Fibroblast of skin of abdomen (primary cell): ENCODE data around the gene PARP15.
"Not testable (repeated sequence)": the region's sequence is repeated elsewhere in the genome, so short reads cannot be mapped to it uniquely, and the experiment has no call there.

Experiments
- DNase-seq: peaks from one replicate; pipeline ENCODE4 v3.0.0-alpha.2; 2013

The PARP15 gene

GRCh38 chr3:122668930-122669730 lies 91.7 kb downstream of the PARP15 start:
- peak; percentile 81 for DNase-seq

DNA sequence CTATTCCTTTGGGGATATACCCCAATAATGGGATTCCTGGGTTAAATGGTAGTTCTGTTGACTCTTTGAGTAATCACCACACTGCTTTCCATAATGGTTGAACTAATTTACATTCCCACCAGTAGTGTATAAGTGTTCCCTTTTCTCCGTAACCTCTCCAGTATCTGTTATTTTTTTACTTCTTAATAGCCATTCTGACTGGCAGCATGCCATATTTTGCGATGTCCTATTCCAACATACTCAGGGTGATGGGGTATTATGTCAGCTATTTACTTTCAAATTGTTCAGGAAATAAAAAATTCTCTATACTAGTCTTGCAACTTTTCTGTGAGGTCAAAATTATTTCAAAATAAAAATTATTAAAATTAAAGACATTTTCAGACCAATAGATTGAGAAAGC lies 94.1 kb downstream of the PARP15 start:
- DNase-seq: no peak

DNA sequence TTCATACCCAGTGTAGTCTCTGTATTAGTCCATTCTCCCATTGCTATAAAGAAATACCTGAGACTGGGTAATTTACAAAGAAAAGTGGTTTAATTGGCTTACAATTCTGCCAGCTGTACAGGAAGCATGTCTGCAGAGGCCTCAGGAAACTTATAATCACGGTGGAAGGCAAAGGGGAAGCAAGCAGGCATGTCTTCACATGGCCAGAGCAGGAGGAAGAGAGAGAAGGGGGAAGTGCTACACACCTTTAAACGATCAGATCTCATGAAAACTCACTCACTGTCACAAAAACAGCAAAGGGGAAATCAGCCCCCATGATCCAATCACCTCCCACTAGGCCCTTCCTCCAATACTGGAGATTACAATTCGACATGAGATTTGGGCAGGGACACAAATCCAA lies 96.9 kb downstream of the PARP15 start:
- DNase-seq: no peak

- DNase-seq: peak; percentile 26
Observed at GRCh38 chr3:122676759-122677158, 99.3 kb downstream of the PARP15 start.

GRCh38 chr3:122677216-122677615 lies 99.8 kb downstream of the PARP15 start:
- no peak for DNase-seq

GRCh38 chr3:122678506-122678905 lies 101.1 kb downstream of the PARP15 start:
- no peak for DNase-seq

DNA sequence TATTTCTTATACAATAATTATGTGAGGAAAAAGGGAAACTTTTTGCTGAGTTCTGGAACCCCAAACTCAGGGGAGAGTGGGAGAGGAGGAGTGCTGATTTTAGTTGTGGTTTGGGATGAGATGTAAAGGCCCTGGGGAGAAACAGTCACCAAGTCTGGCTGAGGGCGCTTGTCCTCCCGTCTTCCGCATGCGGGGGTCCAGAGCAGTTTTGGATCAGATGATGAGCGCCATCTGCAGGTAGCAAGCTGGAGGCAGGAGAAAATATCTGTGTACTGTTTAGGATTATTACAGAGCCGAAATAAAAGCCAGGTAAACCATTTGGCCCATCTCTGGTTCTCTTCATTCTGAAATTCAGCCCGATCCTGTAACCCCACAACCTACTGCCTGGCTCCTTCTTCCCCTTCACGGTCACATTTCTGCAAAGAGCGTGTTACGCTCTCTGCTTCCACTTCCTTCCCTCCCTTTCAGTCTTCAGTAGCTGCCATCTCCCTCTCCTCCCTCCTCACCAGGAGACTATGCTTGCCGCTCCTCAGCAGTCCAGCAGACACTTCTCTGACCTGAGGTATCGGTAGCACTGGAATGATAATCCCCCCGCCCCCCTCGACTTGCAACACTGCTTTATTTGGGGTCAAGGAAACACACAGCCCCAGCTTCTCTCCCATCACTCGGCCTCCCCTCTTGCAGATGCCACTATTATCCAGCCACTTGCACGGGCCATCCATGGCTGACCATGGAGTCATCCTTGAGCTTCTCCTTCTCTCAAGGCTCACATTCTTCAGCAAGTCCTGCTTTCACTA lies 101.8 kb downstream of the PARP15 start:
- DNase-seq: peak; percentile 77

DNA sequence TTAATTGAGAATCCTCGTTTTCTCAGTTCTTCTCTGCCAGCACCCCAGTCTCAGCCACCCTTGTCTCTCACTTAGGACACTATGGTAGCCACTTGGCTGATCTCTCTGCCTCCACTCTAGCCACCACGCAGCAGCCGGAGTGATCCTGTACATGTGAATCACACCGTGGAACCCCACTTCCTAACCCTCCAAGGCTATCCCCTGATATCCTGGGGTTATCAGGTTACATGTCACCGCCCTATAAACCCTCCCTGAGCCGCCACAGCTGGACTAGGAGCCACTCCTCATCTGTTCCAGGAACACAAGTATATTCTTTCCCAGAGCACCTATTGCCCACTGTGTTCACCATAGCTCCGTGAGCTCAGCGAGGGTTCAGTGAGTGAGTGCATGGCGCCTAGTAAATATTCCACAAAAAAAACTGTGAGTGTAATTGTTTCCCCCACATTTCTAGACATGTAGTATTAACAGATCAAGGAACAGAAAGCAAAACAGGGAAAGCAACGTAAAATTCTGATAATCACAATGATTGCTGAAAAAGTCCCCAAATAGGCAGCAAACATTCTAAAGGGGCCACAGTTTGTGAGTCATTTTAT lies 102.5 kb downstream of the PARP15 start:
- DNase-seq: no peak

GRCh38 chr3:122680475-122681283 lies 103.2 kb downstream of the PARP15 start, which contains the start of gene PARP14:
Gene PARP14 (plus strand): TSS chr3:122680839. CDS start chr3:122680884, 45 bp downstream.
- peak; percentile 68 for DNase-seq

DNA sequence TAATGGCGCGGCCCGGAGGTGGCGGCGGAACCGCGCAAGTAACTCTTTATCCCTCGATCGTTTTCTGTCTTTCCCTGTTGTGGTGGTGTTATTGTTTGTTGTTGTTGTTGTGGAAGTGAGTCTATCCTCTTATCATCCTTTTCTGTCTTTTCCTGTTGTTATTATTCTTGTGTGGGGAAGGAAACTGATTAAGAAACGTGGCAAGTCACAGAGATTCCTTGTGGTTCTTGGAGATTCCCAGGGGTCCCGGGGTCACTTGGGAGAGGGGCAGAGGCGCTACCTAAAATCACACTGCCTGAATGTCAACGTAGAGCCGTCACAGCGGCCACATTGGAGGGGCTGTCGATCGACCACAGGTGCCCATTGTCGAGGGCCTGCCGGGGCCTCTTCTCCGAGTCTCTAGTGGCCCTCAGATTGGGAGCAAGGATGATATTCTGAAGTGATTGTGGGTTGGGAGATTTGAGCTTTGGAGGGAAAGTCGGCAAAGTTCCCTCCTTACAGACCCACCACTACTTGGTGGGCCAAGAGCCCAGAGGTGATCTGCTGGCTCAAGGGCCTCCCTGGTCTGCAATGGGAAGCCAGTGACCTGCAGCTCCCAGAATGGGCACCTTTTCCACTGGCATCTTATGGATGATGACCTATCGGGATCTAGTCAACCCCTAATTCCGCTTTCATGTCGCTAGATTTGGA lies 104.0 kb downstream of the PARP15 start:
- DNase-seq: no peak

DNA sequence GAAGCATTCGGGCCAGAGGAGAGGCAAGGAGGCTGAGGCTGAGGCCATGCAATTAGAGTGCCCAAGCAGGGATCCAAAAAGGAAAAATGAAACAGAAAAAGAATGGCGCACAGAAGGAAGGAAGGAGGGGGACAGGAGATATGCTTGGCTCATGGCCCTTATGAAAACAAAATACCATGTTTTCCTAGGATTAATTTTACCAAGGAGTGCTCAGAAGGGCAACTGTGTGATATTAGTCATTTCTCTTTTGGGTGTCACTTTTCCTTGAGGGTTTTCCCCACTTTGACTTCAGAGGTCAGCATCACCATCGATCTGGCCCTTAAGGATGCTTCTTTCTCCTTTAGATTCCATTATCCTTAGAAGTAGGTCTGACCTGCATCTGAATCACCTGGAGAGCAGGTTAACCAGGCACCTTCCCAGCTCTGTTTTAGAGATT lies 104.5 kb downstream of the PARP15 start:
- no peak for DNase-seq

- DNase-seq: not testable (repeated sequence)
Observed at GRCh38 chr3:122682778-122683411, 105.4 kb downstream of the PARP15 start.

DNA sequence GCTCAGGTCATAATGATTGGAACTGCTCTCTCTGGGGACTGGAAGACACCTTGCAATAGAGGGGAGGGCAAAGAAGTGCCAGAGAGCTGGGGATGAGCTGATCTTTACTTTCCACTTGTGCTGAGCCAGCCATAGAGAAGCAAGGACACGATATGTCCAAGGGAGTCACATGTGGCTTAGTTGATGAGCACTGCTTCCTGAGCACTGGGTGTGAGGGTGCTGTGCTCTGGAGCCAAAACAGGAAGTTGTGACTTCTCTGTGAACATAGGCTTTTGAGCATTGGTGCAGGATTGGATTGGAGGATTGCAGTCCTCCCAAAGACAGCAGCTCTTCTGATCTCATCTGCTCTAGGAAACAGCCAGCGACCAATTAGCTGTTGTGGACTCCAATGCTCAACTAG lies 109.8 kb downstream of the PARP15 start:
- DNase-seq: no peak
